Neural progenitor cell (in vitro differentiated cells): ENCODE data around the gene PRMT7.

Source experiments
- EZH2phosphoT487 ChIP-seq: fragments of 200-600 bp; sonication (generic); IDR thresholded peaks from 2 replicates; pipeline ENCODE4 v1.6.1; 2017; ENCODE audit warnings: antibody characterized with exemption
- TF ChIP-seq, protein P1 (sequence below): fragments of 200-600 bp; sonication (generic); IDR thresholded peaks from 2 replicates; pipeline ENCODE4 v1.5.1; 2017; ENCODE audit warnings: antibody characterized with exemption, mild to moderate bottlenecking

DNA sequence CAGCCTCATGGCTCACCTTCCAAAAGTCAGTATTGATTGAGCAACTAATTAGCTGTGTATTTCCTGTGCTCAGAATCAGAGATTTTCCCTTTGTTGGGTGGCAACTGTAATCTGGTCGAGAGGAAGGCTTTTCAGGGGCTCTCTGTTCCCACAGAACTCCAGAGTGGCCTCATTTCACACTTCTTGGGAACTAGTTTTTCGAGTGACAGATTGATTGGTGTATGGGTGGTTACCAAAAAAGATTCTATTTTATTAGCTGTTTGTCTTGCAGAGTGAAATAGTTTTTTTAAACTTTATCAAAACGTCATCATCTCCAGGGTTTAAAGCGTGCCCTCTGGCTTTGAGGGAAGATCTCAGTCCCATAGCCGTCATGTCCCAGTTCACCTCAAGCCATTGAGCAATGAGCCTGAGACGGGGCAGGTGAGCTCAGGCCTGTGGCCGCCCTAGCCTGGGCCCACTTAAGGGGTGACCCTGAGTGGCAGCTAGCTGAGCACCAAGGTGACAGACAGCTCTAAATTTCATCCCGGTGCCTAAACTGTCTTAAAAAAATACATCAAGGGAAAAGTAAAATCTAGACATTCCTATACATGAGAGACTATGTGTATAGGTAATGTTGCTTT is 84.5 kb downstream of the PRMT7 start:
- TF ChIP-seq, protein P1, sequence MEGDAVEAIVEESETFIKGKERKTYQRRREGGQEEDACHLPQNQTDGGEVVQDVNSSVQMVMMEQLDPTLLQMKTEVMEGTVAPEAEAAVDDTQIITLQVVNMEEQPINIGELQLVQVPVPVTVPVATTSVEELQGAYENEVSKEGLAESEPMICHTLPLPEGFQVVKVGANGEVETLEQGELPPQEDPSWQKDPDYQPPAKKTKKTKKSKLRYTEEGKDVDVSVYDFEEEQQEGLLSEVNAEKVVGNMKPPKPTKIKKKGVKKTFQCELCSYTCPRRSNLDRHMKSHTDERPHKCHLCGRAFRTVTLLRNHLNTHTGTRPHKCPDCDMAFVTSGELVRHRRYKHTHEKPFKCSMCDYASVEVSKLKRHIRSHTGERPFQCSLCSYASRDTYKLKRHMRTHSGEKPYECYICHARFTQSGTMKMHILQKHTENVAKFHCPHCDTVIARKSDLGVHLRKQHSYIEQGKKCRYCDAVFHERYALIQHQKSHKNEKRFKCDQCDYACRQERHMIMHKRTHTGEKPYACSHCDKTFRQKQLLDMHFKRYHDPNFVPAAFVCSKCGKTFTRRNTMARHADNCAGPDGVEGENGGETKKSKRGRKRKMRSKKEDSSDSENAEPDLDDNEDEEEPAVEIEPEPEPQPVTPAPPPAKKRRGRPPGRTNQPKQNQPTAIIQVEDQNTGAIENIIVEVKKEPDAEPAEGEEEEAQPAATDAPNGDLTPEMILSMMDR: no peak
- no peak for TF ChIP-seq EZH2phosphoT487
